PC-3 (cell line): Measurements from ENCODE around the gene MAGEF1. TPM values are rescaled to one million over a fixed set of nuclear protein-coding genes. Genes with fewer than 3 reads are reported as not detected.

Experiments used
- total RNA-seq: library from RNA; depleted of rRNA; stranded (reverse); fragments of >200 nt; gene quantifications from 2 replicates; pipeline ENCODE4 v1.2.3, GENCODE V29; 2014; rRNA removed

Gene MAGEF1
- total RNA-seq, 1 experiment from 2014 or later, result 43.6 TPM

Other genes starting within 250 kb of the MAGEF1 start
- 18.2 and 23.1 TPM in 2 replicates for gene EPHB3, start 150.3 kb downstream of the MAGEF1 start, total RNA-seq
- 36.2 and 38.0 TPM in 2 replicates for gene VPS8, start 100.1 kb upstream of the MAGEF1 start, total RNA-seq